Measurements from ENCODE around the gene ZNF668. TPM values are rescaled to one million over a fixed set of nuclear protein-coding genes. Genes with fewer than 3 reads are reported as not detected.

The ZNF668 gene
- total and polyA plus RNA-seq, 2 of the 13 experiments (the other 11 are each of a cell fraction or from before 2014, with no cell fraction given), result 3.8 to 9.8 TPM

DNA sequence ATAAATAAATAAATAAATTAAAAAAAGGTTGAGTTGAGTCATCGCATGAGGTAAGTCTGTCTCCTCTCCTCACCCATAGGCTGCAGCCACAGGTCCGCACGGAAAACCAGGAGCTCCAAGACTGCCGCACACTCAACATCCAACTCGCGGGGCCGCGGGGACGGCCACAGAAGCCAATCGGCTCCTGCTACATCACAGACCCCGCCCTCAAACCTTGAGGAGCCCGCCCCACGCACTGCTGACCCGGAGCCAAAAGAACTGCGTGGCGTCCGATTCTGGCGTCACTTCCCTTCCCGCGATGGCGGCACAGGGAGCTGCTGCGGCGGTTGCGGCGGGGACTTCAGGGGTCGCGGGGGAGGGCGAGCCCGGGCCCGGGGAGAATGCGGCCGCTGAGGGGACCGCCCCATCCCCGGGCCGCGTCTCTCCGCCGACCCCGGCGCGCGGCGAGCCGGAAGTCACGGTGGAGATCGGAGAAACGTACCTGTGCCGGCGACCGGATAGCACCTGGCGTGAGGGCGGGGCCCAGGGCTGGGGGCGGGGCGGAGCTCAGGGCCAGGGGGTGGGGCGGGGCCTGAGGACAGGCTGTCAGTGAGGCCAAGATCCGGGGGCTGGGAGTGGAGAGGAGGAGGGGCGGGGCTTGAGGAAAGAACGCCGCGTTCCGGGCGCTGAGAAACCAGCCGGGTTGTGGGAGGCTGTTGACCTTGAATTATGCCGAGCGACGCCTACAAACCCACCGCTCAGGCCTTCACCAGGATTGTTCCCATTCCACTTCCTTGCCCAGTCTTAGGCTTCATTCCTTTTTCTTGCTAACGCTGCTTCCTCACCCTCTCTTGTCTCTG is 43.6 kb upstream of the ZNF668 start, which contains the start of gene KAT8 (continued):
- TF ChIP-seq ZNF841 (CRISPR knock-in tag; IDR thresholded peaks at IDR 0.05; ENCODE audit: borderline replicate concordance) (no peak), SALL2 (CRISPR knock-in tag; IDR thresholded peaks at IDR 0.05) (peak; percentile 44; the same call in 1 of the 2 replicates), RELA (CRISPR knock-in tag; IDR thresholded peaks at IDR 0.05) (no peak; the same call in 1 of the 2 replicates), ZNF367 (CRISPR knock-in tag; IDR thresholded peaks at IDR 0.05; ENCODE audit: borderline replicate concordance) (no peak), ZIK1 (CRISPR knock-in tag; IDR thresholded peaks at IDR 0.05; ENCODE audit: borderline replicate concordance, low read depth) (no peak), KLF9 (CRISPR knock-in tag; IDR thresholded peaks at IDR 0.05; ENCODE audit: low read depth) (no peak), GATAD1 (CRISPR knock-in tag; IDR thresholded peaks at IDR 0.05) (peak; percentile 99), MYNN (CRISPR knock-in tag; IDR thresholded peaks at IDR 0.05; ENCODE audit: low read depth) (no peak; the same call in 1 of the 2 replicates), EHMT2 (IDR thresholded peaks at IDR 0.05; ENCODE audit: borderline replicate concordance, low read depth, low read length) (no peak), ZNF678 (CRISPR knock-in tag; IDR thresholded peaks at IDR 0.05) (no peak), TP53 (CRISPR knock-in tag; conservative IDR thresholded peaks at IDR 0.05) (no peak), IKZF1 (IDR thresholded peaks at IDR 0.05) (no peak)
- TF ChIP-seq, protein P1, sequence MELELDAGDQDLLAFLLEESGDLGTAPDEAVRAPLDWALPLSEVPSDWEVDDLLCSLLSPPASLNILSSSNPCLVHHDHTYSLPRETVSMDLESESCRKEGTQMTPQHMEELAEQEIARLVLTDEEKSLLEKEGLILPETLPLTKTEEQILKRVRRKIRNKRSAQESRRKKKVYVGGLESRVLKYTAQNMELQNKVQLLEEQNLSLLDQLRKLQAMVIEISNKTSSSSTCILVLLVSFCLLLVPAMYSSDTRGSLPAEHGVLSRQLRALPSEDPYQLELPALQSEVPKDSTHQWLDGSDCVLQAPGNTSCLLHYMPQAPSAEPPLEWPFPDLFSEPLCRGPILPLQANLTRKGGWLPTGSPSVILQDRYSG (CRISPR knock-in tag; IDR thresholded peaks at IDR 0.05), result no peak
- TF ChIP-seq, protein P2, sequence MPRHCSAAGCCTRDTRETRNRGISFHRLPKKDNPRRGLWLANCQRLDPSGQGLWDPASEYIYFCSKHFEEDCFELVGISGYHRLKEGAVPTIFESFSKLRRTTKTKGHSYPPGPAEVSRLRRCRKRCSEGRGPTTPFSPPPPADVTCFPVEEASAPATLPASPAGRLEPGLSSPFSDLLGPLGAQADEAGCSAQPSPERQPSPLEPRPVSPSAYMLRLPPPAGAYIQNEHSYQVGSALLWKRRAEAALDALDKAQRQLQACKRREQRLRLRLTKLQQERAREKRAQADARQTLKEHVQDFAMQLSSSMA (CRISPR knock-in tag; IDR thresholded peaks at IDR 0.05), result peak; percentile 93
- TF ChIP-seq, protein P3, sequence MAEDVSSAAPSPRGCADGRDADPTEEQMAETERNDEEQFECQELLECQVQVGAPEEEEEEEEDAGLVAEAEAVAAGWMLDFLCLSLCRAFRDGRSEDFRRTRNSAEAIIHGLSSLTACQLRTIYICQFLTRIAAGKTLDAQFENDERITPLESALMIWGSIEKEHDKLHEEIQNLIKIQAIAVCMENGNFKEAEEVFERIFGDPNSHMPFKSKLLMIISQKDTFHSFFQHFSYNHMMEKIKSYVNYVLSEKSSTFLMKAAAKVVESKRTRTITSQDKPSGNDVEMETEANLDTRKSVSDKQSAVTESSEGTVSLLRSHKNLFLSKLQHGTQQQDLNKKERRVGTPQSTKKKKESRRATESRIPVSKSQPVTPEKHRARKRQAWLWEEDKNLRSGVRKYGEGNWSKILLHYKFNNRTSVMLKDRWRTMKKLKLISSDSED (CRISPR knock-in tag; IDR thresholded peaks at IDR 0.05), result no peak
- TF ChIP-seq, protein P4, sequence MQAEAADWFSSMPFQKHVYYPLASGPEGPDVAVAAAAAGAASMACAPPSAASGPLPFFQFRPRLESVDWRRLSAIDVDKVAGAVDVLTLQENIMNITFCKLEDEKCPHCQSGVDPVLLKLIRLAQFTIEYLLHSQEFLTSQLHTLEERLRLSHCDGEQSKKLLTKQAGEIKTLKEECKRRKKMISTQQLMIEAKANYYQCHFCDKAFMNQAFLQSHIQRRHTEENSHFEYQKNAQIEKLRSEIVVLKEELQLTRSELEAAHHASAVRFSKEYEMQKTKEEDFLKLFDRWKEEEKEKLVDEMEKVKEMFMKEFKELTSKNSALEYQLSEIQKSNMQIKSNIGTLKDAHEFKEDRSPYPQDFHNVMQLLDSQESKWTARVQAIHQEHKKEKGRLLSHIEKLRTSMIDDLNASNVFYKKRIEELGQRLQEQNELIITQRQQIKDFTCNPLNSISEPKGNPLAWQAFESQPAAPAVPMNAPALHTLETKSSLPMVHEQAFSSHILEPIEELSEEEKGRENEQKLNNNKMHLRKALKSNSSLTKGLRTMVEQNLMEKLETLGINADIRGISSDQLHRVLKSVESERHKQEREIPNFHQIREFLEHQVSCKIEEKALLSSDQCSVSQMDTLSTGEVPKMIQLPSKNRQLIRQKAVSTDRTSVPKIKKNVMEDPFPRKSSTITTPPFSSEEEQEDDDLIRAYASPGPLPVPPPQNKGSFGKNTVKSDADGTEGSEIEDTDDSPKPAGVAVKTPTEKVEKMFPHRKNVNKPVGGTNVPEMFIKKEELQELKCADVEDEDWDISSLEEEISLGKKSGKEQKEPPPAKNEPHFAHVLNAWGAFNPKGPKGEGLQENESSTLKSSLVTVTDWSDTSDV (CRISPR knock-in tag; IDR thresholded peaks at IDR 0.05), result peak; percentile 33; the same call in 1 of the 2 replicates
- TF ChIP-seq, protein P5, sequence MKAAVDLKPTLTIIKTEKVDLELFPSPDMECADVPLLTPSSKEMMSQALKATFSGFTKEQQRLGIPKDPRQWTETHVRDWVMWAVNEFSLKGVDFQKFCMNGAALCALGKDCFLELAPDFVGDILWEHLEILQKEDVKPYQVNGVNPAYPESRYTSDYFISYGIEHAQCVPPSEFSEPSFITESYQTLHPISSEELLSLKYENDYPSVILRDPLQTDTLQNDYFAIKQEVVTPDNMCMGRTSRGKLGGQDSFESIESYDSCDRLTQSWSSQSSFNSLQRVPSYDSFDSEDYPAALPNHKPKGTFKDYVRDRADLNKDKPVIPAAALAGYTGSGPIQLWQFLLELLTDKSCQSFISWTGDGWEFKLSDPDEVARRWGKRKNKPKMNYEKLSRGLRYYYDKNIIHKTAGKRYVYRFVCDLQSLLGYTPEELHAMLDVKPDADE (CRISPR knock-in tag; IDR thresholded peaks at IDR 0.05), result no peak
- TF ChIP-seq, protein P6, sequence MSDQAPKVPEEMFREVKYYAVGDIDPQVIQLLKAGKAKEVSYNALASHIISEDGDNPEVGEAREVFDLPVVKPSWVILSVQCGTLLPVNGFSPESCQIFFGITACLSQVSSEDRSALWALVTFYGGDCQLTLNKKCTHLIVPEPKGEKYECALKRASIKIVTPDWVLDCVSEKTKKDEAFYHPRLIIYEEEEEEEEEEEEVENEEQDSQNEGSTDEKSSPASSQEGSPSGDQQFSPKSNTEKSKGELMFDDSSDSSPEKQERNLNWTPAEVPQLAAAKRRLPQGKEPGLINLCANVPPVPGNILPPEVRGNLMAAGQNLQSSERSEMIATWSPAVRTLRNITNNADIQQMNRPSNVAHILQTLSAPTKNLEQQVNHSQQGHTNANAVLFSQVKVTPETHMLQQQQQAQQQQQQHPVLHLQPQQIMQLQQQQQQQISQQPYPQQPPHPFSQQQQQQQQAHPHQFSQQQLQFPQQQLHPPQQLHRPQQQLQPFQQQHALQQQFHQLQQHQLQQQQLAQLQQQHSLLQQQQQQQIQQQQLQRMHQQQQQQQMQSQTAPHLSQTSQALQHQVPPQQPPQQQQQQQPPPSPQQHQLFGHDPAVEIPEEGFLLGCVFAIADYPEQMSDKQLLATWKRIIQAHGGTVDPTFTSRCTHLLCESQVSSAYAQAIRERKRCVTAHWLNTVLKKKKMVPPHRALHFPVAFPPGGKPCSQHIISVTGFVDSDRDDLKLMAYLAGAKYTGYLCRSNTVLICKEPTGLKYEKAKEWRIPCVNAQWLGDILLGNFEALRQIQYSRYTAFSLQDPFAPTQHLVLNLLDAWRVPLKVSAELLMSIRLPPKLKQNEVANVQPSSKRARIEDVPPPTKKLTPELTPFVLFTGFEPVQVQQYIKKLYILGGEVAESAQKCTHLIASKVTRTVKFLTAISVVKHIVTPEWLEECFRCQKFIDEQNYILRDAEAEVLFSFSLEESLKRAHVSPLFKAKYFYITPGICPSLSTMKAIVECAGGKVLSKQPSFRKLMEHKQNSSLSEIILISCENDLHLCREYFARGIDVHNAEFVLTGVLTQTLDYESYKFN (CRISPR knock-in tag; conservative IDR thresholded peaks at IDR 0.05), result peak; percentile 62

Data from HepG2 (cell line).